Measurements from ENCODE around the gene OPN4. TPM values are rescaled to one million over a fixed set of nuclear protein-coding genes. Genes with fewer than 3 reads are reported as not detected.

OPN4 gene
- total RNA-seq, 2 experiments from 2014 or later: not detected

- H3K27ac Mint-ChIP-seq: no peak overlapping the region
- H3K4me3 Mint-ChIP-seq: no peak overlapping the region
- no peaks in the 10 kb centered on the region for H3K36me3 Mint-ChIP-seq (ENCODE audit: low read depth)
- CTCF ChIA-PET: no interaction called here
- H3K9me3 Mint-ChIP-seq: no peaks in the 10 kb centered on the region
- intact Hi-C loops (cut with micrococcal nuclease): no loop called here
- no peaks in the 10 kb centered on the region for H3K27me3 Mint-ChIP-seq (ENCODE audit: low read depth)
- no peaks in the 10 kb centered on the region for H3K4me1 Mint-ChIP-seq (ENCODE audit: low read depth)
- no peak for DNase-seq
These were observed 26.7 kb downstream of the OPN4 start for GRCh38 chr10:86681047-86681446.

GRCh38 chr10:86681722-86682386 lies 27.5 kb downstream of the OPN4 start:
- no peaks in the 10 kb centered on the region for H3K9me3 Mint-ChIP-seq
- CTCF ChIA-PET: interaction anchor here (1.3 kb wide), 1 partner anchor 12 kb away, joined by 3 read pairs; no protein-coding TSS in a partner anchor
- H3K4me1 Mint-ChIP-seq (ENCODE audit: low read depth): no peaks in the 10 kb centered on the region
- H3K27me3 Mint-ChIP-seq (ENCODE audit: low read depth): no peaks in the 10 kb centered on the region
- H3K36me3 Mint-ChIP-seq (ENCODE audit: low read depth): no peaks in the 10 kb centered on the region
- no peak overlapping the region for H3K4me3 Mint-ChIP-seq
- intact Hi-C loops (cut with micrococcal nuclease): no loop called here
- DNase-seq: no peak
- no peak overlapping the region for H3K27ac Mint-ChIP-seq

- Mint-ChIP-seq H3K4me1 (ENCODE audit: low read depth) (no peaks in the 10 kb centered on the region), H3K4me3 (no peak overlapping the region), H3K36me3 (ENCODE audit: low read depth) (no peaks in the 10 kb centered on the region), H3K27me3 (ENCODE audit: low read depth) (no peaks in the 10 kb centered on the region), H3K27ac (no peak overlapping the region), H3K9me3 (no peaks in the 10 kb centered on the region)
- CTCF ChIA-PET: interaction anchor here (1.3 kb wide), 1 partner anchor 11 kb away, joined by 3 read pairs; no protein-coding TSS in a partner anchor
- no peak for DNase-seq
- intact Hi-C loops (cut with micrococcal nuclease): no loop called here
These were observed 28.3 kb downstream of the OPN4 start for GRCh38 chr10:86682675-86683074.

- H3K4me1 Mint-ChIP-seq (ENCODE audit: low read depth): no peaks in the 10 kb centered on the region
- no peak overlapping the region for H3K4me3 Mint-ChIP-seq
- no peaks in the 10 kb centered on the region for H3K36me3 Mint-ChIP-seq (ENCODE audit: low read depth)
- CTCF ChIA-PET: interaction anchor here (0.6 to 1.2 kb wide), 3 partner anchors 9 to 215 kb away, joined by 3 read pairs; no protein-coding TSS in a partner anchor
- no peaks in the 10 kb centered on the region for H3K9me3 Mint-ChIP-seq
- H3K27ac Mint-ChIP-seq: no peak overlapping the region
- intact Hi-C loops (cut with micrococcal nuclease): no loop called here
- no peaks in the 10 kb centered on the region for H3K27me3 Mint-ChIP-seq (ENCODE audit: low read depth)
- peak; percentile 11 for DNase-seq
These were observed 30.2 kb downstream of the OPN4 start for GRCh38 chr10:86684331-86685097.

GRCh38 chr10:86685416-86685815 lies 31.1 kb downstream of the OPN4 start:
- Mint-ChIP-seq H3K4me3 (no peak overlapping the region), H3K27ac (no peak overlapping the region), H3K9me3 (no peaks in the 10 kb centered on the region), H3K27me3 (ENCODE audit: low read depth) (no peaks in the 10 kb centered on the region), H3K4me1 (ENCODE audit: low read depth) (no peaks in the 10 kb centered on the region), H3K36me3 (ENCODE audit: low read depth) (no peaks in the 10 kb centered on the region)
- intact Hi-C loops (cut with micrococcal nuclease): no loop called here
- CTCF ChIA-PET: interaction anchor here (0.6 to 1.2 kb wide), 2 partner anchors 8 to 30 kb away, joined by 3 read pairs; no protein-coding TSS in a partner anchor
- DNase-seq: no peak

- intact Hi-C loops (cut with micrococcal nuclease): no loop called here
These were observed 31.7 kb downstream of the OPN4 start for GRCh38 chr10:86685893-86686632.

GRCh38 chr10:86686972-86687371 lies 32.6 kb downstream of the OPN4 start:
- no peak overlapping the region for H3K27ac Mint-ChIP-seq
- DNase-seq: no peak
- CTCF ChIA-PET: interaction anchor here (0.6 to 2.3 kb wide), 4 partner anchors 10 to 216 kb away, joined by 3 to 8 read pairs (median 3); no protein-coding TSS in a partner anchor
- no peaks in the 10 kb centered on the region for H3K36me3 Mint-ChIP-seq (ENCODE audit: low read depth)
- H3K4me1 Mint-ChIP-seq (ENCODE audit: low read depth): no peaks in the 10 kb centered on the region
- no peaks in the 10 kb centered on the region for H3K27me3 Mint-ChIP-seq (ENCODE audit: low read depth)
- H3K9me3 Mint-ChIP-seq: no peaks in the 10 kb centered on the region
- no peak overlapping the region for H3K4me3 Mint-ChIP-seq
- intact Hi-C loops (cut with micrococcal nuclease): no loop called here

More at GRCh38 chr10:86685893-86686632, 31.7 kb downstream of the OPN4 start:
- H3K27ac Mint-ChIP-seq: no peak overlapping the region
- CTCF ChIA-PET: interaction anchor here (0.6 to 1.2 kb wide), 2 partner anchors 8 to 255 kb away, joined by 3 to 4 read pairs; no protein-coding TSS in a partner anchor
- no peak overlapping the region for H3K4me3 Mint-ChIP-seq
- no peaks in the 10 kb centered on the region for H3K27me3 Mint-ChIP-seq (ENCODE audit: low read depth)
- no peaks in the 10 kb centered on the region for H3K36me3 Mint-ChIP-seq (ENCODE audit: low read depth)
- H3K4me1 Mint-ChIP-seq (ENCODE audit: low read depth): no peaks in the 10 kb centered on the region
- DNase-seq: no peak
- H3K9me3 Mint-ChIP-seq: no peaks in the 10 kb centered on the region

GRCh38 chr10:86687750-86688149 lies 33.4 kb downstream of the OPN4 start:
- H3K9me3 Mint-ChIP-seq: no peaks in the 10 kb centered on the region
- DNase-seq: no peak
- intact Hi-C loops (cut with micrococcal nuclease): loop anchor here (1.0 to 2.0 kb wide), 4 partner anchors 24 to 279 kb away; no protein-coding TSS in a partner anchor
- H3K27me3 Mint-ChIP-seq (ENCODE audit: low read depth): no peaks in the 10 kb centered on the region
- H3K27ac Mint-ChIP-seq: no peak overlapping the region
- no peaks in the 10 kb centered on the region for H3K4me1 Mint-ChIP-seq (ENCODE audit: low read depth)
- CTCF ChIA-PET: interaction anchor here (0.6 to 2.3 kb wide), 4 partner anchors 10 to 218 kb away, joined by 3 to 8 read pairs (median 4); no protein-coding TSS in a partner anchor
- no peaks in the 10 kb centered on the region for H3K36me3 Mint-ChIP-seq (ENCODE audit: low read depth)
- H3K4me3 Mint-ChIP-seq: no peak overlapping the region

GRCh38 chr10:86688398-86688921 lies 34.1 kb downstream of the OPN4 start:
- intact Hi-C loops (cut with micrococcal nuclease): loop anchor here (1.0 to 2.0 kb wide), 4 partner anchors 23 to 278 kb away; no protein-coding TSS in a partner anchor
- peak; percentile 66 for DNase-seq
- no peaks in the 10 kb centered on the region for H3K27me3 Mint-ChIP-seq (ENCODE audit: low read depth)
- CTCF ChIA-PET: interaction anchor here (0.7 to 2.3 kb wide), 7 partner anchors 9 to 217 kb away, joined by 3 to 11 read pairs (median 3); no protein-coding TSS in a partner anchor
- H3K27ac Mint-ChIP-seq: no peak overlapping the region
- H3K4me3 Mint-ChIP-seq: no peak overlapping the region
- no peaks in the 10 kb centered on the region for H3K9me3 Mint-ChIP-seq
- no peaks in the 10 kb centered on the region for H3K36me3 Mint-ChIP-seq (ENCODE audit: low read depth)
- no peaks in the 10 kb centered on the region for H3K4me1 Mint-ChIP-seq (ENCODE audit: low read depth)

GRCh38 chr10:86689146-86689545 lies 34.8 kb downstream of the OPN4 start:
- Mint-ChIP-seq H3K36me3 (ENCODE audit: low read depth) (no peaks in the 10 kb centered on the region), H3K4me3 (no peak overlapping the region), H3K27ac (no peak overlapping the region), H3K9me3 (no peaks in the 10 kb centered on the region), H3K27me3 (ENCODE audit: low read depth) (no peaks in the 10 kb centered on the region), H3K4me1 (ENCODE audit: low read depth) (no peaks in the 10 kb centered on the region)
- intact Hi-C loops (cut with micrococcal nuclease): loop anchor here (2.0 kb wide), 1 partner anchor 278 kb away; no protein-coding TSS in a partner anchor
- no peak for DNase-seq
- CTCF ChIA-PET: interaction anchor here (0.7 to 2.3 kb wide), 7 partner anchors 12 to 249 kb away, joined by 3 to 11 read pairs (median 3); no protein-coding TSS in a partner anchor

GRCh38 chr10:86690231-86690630 lies 35.9 kb downstream of the OPN4 start:
- Mint-ChIP-seq H3K9me3 (no peaks in the 10 kb centered on the region), H3K27ac (no peak overlapping the region)

More at GRCh38 chr10:86690231-86690630, 35.9 kb downstream of the OPN4 start:
- Mint-ChIP-seq H3K4me1 (ENCODE audit: low read depth) (no peaks in the 10 kb centered on the region), H3K4me3 (no peak overlapping the region), H3K36me3 (ENCODE audit: low read depth) (no peaks in the 10 kb centered on the region), H3K27me3 (ENCODE audit: low read depth) (no peaks in the 10 kb centered on the region)
- CTCF ChIA-PET: interaction anchor here (0.7 to 1.5 kb wide), 2 partner anchors 59 to 209 kb away, joined by 3 to 8 read pairs; no protein-coding TSS in a partner anchor
- intact Hi-C loops (cut with micrococcal nuclease): no loop called here
- DNase-seq: no peak

All from activated naive CD4-positive, alpha-beta T cell treated with anti-CD3 and anti-CD28 coated beads for 36 hours (primary cell).